Stimulated activated CD4-positive, alpha-beta T cell treated with anti-CD3 and anti-CD28 coated beads, Interleukin-12 subunit alpha, Interleukin-12 subunit beta, amount 100 ng/mL, for 48 hours (primary cell): ENCODE data around the gene UCKL1.
"Not testable (repeated sequence)": the region's sequence is repeated elsewhere in the genome, so short reads cannot be mapped to it uniquely, and the experiment has no call there.

ENCODE experiments used
- DNase-seq, 3 donors: peaks; one replicate each; pipeline ENCODE4 v3.0.0-alpha.2; 2020; ENCODE audit warnings: low read depth in 2 of 3, low spot score in 1 of 3

Gene UCKL1

GRCh38 chr20:63972312-63973159 lies 16.3 kb upstream of the UCKL1 start:
- no peak for DNase-seq

- DNase-seq: not testable (repeated sequence)
These were observed 15.7 kb upstream of the UCKL1 start for GRCh38 chr20:63971960-63972311.

- DNase-seq: no peak
These were observed 14.7 kb upstream of the UCKL1 start for GRCh38 chr20:63970714-63971431.

- DNase-seq: peak in 1 of 3 donors; percentile 43
These were observed 13.9 kb upstream of the UCKL1 start, which contains the start of gene ZNF512B for GRCh38 chr20:63969838-63970713. Gene ZNF512B (minus strand): TSS chr20:63969930. CDS start chr20:63967950, 1,980 bp downstream.

GRCh38 chr20:63968928-63969760 lies 12.9 kb upstream of the UCKL1 start:
- DNase-seq: no peak

- DNase-seq: no peak
These were observed 12.1 kb upstream of the UCKL1 start for GRCh38 chr20:63968136-63968927.

GRCh38 chr20:63967330-63968135 lies 11.3 kb upstream of the UCKL1 start:
- DNase-seq: no peak

GRCh38 chr20:63966944-63967322 lies 10.7 kb upstream of the UCKL1 start:
- no peak for DNase-seq

GRCh38 chr20:63966172-63966943 lies 10.1 kb upstream of the UCKL1 start:
- no peak for DNase-seq

- DNase-seq: no peak
These were observed 8.2 kb upstream of the UCKL1 start for GRCh38 chr20:63964412-63964811.

GRCh38 chr20:63963784-63964301 lies 7.6 kb upstream of the UCKL1 start:
- no peak for DNase-seq

GRCh38 chr20:63963348-63963741 lies 7.1 kb upstream of the UCKL1 start:
- no peak for DNase-seq

- DNase-seq: no peak
These were observed 6.5 kb upstream of the UCKL1 start for GRCh38 chr20:63962426-63963347.

- DNase-seq: no peak
These were observed 5.6 kb upstream of the UCKL1 start for GRCh38 chr20:63961664-63962425.

GRCh38 chr20:63960654-63961621 lies 4.7 kb upstream of the UCKL1 start:
- not testable (repeated sequence) for DNase-seq
